Measurements from ENCODE around the gene PUDP.
"Not testable (repeated sequence)": the region's sequence is repeated elsewhere in the genome, so short reads cannot be mapped to it uniquely, and the experiment has no call there.

Gene PUDP

DNA sequence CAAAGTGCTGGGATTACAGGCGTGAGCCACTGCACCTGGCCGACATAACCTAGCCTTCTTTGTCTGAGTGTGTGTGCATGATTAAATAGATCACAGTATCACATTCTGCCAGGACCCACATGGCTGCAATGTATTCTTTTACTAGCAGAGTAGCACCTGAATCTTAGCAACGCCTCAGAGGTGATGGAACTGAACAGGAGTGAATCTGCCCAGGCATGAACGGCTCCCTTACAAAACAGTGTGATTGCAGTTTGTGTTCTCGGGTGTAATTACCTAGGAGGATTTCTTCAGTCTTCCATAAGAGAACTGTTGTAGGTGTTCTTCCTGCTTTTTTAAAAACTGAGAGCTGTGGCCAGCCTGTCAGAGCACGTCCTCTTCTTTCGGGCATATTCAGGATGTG, 123.1 kb downstream of the PUDP start:
- no peak for DNase-seq

DNA sequence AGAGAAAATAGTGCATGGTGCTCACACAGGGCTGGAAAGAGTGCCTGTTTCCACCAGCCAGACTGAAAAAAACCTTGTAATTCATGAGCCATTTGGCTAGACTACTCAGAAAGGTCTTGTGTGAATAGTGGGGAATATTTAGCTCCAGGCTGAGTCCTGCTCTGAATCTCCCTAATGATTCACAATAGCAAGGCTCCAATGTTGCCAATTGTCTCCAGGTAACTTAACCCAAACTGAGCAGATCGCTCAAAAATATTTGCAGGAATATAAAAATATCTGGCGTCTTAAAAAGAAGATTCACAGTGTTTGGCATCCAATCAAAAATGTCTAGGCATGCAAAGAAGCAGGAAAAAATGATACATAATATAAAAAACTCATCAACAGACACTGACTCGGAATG, 125.0 kb downstream of the PUDP start:
- not testable (repeated sequence) for DNase-seq

DNA sequence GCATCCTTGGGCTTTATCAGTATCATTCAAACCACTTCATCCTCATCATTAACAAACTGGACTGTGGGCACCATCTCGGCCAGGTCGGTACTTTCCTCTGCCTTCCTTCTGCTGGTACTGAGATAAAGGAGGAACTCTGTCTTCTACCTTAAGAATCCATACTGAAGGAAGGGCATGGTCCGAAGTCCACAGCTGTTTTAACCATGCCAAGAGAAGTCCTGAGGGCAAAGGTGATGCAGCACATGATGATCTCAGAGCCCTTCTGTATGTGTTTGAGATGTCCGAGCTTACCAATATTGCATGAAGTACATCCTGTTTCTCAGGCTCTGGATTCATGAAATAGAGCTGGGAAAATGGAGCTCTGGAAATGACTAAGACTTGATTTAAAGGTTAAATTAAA, 126.0 kb downstream of the PUDP start:
- DNase-seq: no peak

DNA sequence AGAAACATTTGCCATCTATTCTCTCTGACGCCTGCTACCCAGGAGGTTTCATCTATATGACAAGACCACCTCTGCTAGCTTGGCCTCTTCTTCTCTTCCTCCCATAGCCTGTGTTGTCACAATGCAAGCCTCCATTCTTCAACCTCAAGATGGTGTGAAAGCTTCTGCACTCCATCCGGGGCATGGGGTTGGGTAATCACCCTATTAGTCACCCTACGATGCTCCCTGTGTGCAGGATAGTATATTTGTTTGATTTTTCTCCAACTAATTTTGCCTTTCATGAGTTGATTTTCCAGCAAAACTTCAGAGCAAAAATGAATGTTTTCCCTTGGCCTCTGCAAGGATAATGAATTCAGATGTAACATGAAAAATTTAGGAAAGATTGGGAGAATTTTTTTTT, 128.4 kb downstream of the PUDP start:
- no peak for DNase-seq

DNA sequence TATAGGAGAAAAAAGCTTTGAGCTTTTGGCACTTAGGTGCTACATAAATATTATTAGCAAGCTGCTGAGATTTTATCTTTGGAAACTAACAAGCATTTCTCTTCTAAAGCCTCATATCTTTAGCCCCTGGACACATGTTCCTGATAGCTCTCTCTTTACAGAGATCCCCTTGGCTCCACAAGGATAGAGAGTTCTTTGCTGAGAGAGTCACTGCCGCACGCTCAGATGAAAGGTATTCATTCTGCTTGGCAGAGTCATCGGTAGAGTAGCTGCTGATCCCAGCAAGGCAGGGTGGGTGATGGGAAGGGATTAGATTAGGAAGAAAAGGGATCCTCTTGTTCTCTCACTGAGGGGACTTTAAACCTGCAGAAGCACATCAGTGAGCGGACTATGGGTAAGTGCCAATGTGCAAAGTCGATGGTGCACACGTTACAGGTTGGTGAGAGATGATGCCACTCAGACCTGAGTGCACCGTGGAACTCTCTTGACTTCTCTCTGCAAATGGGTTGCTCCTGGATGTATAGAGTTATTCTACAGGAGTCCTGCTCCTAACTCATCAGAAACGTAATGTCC, 135.6 kb downstream of the PUDP start:
- DNase-seq: peak; percentile 31

DNA sequence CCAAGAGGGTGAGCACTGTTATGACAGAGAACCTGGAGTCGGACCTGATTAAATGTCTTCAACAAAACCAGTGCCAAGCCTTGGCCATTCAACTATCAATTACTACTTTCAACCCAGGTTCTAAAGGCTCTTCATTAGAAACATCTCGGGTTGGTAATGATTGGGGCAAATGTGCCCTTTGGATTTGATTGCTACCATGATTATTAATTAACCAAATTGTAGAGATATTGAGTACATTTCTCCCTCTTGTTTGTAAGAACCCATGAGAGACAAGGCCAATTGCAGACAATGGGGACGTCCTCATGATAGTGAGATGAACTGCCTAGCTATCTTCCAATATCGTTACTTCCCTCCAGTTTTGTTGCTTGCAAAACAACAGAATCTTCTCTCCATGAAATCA, 137.1 kb downstream of the PUDP start:
- DNase-seq: not testable (repeated sequence)

DNA sequence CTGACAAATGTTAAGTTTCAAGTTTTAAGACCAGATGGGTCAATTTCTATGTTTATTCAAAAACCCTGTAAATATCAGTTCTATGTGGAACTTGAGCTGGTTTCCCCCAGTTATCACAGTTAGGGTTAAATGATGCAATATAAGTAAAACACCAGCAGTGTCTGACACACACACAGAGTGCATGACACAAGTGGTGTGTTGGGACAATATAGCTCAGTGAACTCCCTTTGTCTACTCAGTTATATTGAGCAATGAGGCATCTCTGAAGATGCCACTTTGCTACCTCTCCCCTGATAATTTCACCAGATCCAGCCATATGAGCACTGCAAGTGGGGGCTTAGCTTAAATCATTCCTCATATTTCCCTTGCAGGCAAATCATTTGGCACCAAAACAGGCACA, 140.6 kb downstream of the PUDP start:
- DNase-seq: not testable (repeated sequence)

All from NCI-H226 (cell line).